ENCODE results near the gene ETFA. TPM values are rescaled to one million over a fixed set of nuclear protein-coding genes. Genes with fewer than 3 reads are reported as not detected.

Gene ETFA
- total RNA-seq, 1 experiment from 2014 or later: 84.4 TPM

DNA sequence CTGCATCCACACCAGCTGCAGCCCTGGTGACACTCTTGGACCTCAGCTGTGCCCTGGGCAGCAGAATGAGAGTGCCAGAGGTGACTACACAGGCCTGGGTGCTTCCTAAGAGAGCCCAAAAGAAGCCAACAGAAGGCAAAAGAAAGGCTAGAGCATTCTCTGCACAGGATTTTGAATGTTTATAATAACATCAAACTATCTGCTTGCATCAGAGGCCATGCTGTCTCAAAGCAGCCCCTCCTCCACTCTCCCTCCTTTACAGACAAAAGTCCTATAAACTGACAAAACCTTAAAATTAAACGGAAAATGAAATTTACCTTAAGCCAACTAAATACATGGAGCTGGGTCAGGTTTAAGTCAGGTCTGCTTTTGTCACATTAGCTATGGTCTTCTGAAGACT lies 95.6 kb downstream of the ETFA start:
- TF ChIP-seq, protein P1, sequence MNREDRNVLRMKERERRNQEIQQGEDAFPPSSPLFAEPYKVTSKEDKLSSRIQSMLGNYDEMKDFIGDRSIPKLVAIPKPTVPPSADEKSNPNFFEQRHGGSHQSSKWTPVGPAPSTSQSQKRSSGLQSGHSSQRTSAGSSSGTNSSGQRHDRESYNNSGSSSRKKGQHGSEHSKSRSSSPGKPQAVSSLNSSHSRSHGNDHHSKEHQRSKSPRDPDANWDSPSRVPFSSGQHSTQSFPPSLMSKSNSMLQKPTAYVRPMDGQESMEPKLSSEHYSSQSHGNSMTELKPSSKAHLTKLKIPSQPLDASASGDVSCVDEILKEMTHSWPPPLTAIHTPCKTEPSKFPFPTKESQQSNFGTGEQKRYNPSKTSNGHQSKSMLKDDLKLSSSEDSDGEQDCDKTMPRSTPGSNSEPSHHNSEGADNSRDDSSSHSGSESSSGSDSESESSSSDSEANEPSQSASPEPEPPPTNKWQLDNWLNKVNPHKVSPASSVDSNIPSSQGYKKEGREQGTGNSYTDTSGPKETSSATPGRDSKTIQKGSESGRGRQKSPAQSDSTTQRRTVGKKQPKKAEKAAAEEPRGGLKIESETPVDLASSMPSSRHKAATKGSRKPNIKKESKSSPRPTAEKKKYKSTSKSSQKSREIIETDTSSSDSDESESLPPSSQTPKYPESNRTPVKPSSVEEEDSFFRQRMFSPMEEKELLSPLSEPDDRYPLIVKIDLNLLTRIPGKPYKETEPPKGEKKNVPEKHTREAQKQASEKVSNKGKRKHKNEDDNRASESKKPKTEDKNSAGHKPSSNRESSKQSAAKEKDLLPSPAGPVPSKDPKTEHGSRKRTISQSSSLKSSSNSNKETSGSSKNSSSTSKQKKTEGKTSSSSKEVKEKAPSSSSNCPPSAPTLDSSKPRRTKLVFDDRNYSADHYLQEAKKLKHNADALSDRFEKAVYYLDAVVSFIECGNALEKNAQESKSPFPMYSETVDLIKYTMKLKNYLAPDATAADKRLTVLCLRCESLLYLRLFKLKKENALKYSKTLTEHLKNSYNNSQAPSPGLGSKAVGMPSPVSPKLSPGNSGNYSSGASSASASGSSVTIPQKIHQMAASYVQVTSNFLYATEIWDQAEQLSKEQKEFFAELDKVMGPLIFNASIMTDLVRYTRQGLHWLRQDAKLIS (CRISPR knock-in tag; IDR thresholded peaks at IDR 0.05; ENCODE audit: borderline replicate concordance): no peak
- no peak for TF ChIP-seq NR3C1 (CRISPR knock-in tag; conservative IDR thresholded peaks at IDR 0.05; ENCODE audit: low read depth)
- no peak for TF ChIP-seq JUN (CRISPR knock-in tag; IDR thresholded peaks at IDR 0.05)
- Mint-ChIP-seq H3K27ac (no peak overlapping the region), H3K27me3 (ENCODE audit: low read depth) (no peaks in the 10 kb centered on the region), H3K36me3 (peaks cover 13% of the 10 kb centered on the region), H3K4me3 (no peak overlapping the region), H3K4me1 (no peaks in the 10 kb centered on the region), H3K9me3 (peaks cover 18% of the 10 kb centered on the region)
- ChIA-PET POLR2A (no interaction called here), CTCF (no interaction called here)
- no peak for DNase-seq (ENCODE audit: low spot score)
- ATAC-seq: no peak

DNA sequence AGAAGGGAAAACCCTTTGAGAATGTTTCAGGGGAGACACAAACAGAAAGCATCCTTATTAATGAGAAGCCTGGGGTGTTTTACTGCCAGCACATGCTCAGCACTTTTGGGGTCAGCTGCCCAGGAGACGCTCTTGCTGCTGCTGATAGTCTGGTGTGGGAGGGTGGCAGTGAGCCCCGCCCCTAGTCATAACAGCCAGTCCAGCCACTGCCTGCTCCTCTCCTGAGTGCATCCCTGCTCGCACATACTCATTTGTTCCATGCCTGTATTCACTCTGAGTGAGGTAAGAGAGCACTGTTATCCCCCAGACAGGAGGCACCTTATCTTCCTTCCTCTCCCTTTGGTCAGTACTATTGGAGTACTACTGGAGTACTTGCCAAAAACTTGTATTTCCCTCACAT lies 101.3 kb downstream of the ETFA start:
- ChIA-PET POLR2A (no interaction called here), CTCF (no interaction called here)
- no peaks in the 10 kb centered on the region for H3K27me3 Mint-ChIP-seq (ENCODE audit: low read depth)
- no peak overlapping the region for H3K4me3 Mint-ChIP-seq
- no peak overlapping the region for H3K27ac Mint-ChIP-seq
- H3K36me3 Mint-ChIP-seq: no peaks in the 10 kb centered on the region; the same call in 1 of the 2 replicates
- ATAC-seq (no peak), DNase-seq (ENCODE audit: low spot score) (no peak)
- H3K9me3 Mint-ChIP-seq: no peaks in the 10 kb centered on the region
- H3K4me1 Mint-ChIP-seq: peaks cover 6% of the 10 kb centered on the region; the same call in 1 of the 2 replicates
- TF ChIP-seq, protein P2, sequence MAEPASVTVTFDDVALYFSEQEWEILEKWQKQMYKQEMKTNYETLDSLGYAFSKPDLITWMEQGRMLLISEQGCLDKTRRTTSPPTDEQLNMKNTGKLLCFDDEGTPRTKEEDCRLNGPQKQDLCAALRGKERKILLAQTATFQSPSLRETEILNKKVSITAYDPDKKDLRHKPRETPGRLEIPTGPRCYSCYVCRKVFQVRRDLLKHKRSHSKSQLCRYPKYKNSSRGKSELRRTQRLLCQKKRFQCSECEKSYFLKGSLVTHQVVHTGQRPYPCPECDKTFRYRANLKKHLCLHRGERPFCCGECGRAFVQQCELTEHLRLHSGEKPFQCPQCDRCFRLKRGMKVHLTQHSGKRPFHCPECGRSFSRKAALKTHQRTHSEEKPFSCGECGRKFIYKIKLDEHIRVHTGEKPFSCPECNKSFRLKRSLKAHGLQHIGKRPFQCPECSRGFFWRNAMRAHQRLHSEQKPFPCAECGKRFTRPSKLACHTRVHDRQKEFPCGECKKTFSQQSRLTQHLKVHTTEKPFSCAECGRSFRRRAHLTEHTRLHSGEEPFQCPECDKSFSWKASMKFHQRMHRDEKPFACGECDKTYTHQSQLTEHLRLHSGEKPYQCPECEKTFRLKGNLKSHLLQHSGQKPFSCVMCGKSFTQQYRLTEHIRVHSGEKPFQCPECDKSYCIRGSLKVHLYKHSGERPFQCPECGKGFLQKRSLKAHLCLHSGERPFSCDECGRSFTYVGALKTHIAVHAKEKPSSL (CRISPR knock-in tag; conservative IDR thresholded peaks at IDR 0.05): no peak
- TF ChIP-seq, protein P3, sequence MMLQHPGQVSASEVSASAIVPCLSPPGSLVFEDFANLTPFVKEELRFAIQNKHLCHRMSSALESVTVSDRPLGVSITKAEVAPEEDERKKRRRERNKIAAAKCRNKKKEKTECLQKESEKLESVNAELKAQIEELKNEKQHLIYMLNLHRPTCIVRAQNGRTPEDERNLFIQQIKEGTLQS (CRISPR knock-in tag; conservative IDR thresholded peaks at IDR 0.05): no peak
- TF ChIP-seq FOXK1 (CRISPR knock-in tag; IDR thresholded peaks at IDR 0.05): no peak
- TF ChIP-seq SP1 (CRISPR knock-in tag; conservative IDR thresholded peaks at IDR 0.05): no peak
- TF ChIP-seq, protein P4, sequence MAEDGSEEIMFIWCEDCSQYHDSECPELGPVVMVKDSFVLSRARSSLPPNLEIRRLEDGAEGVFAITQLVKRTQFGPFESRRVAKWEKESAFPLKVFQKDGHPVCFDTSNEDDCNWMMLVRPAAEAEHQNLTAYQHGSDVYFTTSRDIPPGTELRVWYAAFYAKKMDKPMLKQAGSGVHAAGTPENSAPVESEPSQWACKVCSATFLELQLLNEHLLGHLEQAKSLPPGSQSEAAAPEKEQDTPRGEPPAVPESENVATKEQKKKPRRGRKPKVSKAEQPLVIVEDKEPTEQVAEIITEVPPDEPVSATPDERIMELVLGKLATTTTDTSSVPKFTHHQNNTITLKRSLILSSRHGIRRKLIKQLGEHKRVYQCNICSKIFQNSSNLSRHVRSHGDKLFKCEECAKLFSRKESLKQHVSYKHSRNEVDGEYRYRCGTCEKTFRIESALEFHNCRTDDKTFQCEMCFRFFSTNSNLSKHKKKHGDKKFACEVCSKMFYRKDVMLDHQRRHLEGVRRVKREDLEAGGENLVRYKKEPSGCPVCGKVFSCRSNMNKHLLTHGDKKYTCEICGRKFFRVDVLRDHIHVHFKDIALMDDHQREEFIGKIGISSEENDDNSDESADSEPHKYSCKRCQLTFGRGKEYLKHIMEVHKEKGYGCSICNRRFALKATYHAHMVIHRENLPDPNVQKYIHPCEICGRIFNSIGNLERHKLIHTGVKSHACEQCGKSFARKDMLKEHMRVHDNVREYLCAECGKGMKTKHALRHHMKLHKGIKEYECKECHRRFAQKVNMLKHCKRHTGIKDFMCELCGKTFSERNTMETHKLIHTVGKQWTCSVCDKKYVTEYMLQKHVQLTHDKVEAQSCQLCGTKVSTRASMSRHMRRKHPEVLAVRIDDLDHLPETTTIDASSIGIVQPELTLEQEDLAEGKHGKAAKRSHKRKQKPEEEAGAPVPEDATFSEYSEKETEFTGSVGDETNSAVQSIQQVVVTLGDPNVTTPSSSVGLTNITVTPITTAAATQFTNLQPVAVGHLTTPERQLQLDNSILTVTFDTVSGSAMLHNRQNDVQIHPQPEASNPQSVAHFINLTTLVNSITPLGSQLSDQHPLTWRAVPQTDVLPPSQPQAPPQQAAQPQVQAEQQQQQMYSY (CRISPR knock-in tag; IDR thresholded peaks at IDR 0.05): no peak
- no peak for TF ChIP-seq ETV6 (CRISPR knock-in tag; IDR thresholded peaks at IDR 0.05)
- TF ChIP-seq, protein P5, sequence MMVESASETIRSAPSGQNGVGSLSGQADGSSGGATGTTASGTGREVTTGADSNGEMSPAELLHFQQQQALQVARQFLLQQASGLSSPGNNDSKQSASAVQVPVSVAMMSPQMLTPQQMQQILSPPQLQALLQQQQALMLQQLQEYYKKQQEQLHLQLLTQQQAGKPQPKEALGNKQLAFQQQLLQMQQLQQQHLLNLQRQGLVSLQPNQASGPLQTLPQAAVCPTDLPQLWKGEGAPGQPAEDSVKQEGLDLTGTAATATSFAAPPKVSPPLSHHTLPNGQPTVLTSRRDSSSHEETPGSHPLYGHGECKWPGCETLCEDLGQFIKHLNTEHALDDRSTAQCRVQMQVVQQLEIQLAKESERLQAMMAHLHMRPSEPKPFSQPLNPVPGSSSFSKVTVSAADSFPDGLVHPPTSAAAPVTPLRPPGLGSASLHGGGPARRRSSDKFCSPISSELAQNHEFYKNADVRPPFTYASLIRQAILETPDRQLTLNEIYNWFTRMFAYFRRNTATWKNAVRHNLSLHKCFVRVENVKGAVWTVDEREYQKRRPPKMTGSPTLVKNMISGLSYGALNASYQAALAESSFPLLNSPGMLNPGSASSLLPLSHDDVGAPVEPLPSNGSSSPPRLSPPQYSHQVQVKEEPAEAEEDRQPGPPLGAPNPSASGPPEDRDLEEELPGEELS (CRISPR knock-in tag; IDR thresholded peaks at IDR 0.05): no peak
- no peak for TF ChIP-seq HMGA2 (CRISPR knock-in tag; IDR thresholded peaks at IDR 0.05)
- TF ChIP-seq RELA (CRISPR knock-in tag; IDR thresholded peaks at IDR 0.05; ENCODE audit: borderline replicate concordance): no peak
- TF ChIP-seq, protein P6, sequence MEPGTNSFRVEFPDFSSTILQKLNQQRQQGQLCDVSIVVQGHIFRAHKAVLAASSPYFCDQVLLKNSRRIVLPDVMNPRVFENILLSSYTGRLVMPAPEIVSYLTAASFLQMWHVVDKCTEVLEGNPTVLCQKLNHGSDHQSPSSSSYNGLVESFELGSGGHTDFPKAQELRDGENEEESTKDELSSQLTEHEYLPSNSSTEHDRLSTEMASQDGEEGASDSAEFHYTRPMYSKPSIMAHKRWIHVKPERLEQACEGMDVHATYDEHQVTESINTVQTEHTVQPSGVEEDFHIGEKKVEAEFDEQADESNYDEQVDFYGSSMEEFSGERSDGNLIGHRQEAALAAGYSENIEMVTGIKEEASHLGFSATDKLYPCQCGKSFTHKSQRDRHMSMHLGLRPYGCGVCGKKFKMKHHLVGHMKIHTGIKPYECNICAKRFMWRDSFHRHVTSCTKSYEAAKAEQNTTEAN (CRISPR knock-in tag; IDR thresholded peaks at IDR 0.05): no peak
- TF ChIP-seq, protein P7, sequence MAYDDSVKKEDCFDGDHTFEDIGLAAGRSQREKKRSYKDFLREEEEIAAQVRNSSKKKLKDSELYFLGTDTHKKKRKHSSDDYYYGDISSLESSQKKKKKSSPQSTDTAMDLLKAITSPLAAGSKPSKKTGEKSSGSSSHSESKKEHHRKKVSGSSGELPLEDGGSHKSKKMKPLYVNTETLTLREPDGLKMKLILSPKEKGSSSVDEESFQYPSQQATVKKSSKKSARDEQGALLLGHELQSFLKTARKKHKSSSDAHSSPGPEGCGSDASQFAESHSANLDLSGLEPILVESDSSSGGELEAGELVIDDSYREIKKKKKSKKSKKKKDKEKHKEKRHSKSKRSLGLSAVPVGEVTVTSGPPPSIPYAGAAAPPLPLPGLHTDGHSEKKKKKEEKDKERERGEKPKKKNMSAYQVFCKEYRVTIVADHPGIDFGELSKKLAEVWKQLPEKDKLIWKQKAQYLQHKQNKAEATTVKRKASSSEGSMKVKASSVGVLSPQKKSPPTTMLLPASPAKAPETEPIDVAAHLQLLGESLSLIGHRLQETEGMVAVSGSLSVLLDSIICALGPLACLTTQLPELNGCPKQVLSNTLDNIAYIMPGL (CRISPR knock-in tag; IDR thresholded peaks at IDR 0.05): no peak
- TF ChIP-seq, protein P8, sequence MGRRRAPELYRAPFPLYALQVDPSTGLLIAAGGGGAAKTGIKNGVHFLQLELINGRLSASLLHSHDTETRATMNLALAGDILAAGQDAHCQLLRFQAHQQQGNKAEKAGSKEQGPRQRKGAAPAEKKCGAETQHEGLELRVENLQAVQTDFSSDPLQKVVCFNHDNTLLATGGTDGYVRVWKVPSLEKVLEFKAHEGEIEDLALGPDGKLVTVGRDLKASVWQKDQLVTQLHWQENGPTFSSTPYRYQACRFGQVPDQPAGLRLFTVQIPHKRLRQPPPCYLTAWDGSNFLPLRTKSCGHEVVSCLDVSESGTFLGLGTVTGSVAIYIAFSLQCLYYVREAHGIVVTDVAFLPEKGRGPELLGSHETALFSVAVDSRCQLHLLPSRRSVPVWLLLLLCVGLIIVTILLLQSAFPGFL (CRISPR knock-in tag; IDR thresholded peaks at IDR 0.05; ENCODE audit: borderline replicate concordance): no peak
- TF ChIP-seq JAZF1 (CRISPR knock-in tag; IDR thresholded peaks at IDR 0.05): no peak
- TF ChIP-seq MXD4 (CRISPR knock-in tag; IDR thresholded peaks at IDR 0.05; ENCODE audit: borderline replicate concordance): no peak
